ENCODE results near the gene FTO. TPM values are rescaled to one million over a fixed set of nuclear protein-coding genes. Genes with fewer than 3 reads are reported as not detected.

FTO gene
- total and polyA plus RNA-seq, 2 donors from 2014 or later = 22.3 to 116 TPM

GRCh38 chr16:54009464-54010176 lies 305.7 kb downstream of the FTO start:
- H3K4me3 ChIP-seq (ENCODE audit: low read length in 3 of 3) = no peak overlapping the region
- H3K36me3 ChIP-seq (ENCODE audit: control insufficient read depth in 2 of 3, insufficient read depth in 3 of 3, low read length in 3 of 3) = no peaks in the 10 kb centered on the region
- H3K4me1 ChIP-seq (ENCODE audit: control insufficient read depth in 2 of 3, insufficient read depth in 2 of 3, low read depth in 1 of 3, low read length in 3 of 3) = no peaks in the 10 kb centered on the region
- FAIRE-seq (no peak), DNase-seq (no peak)
- peaks cover 0 to 5% (median 0%) of the 10 kb centered on the region in 3 donors for H3K9me3 ChIP-seq (ENCODE audit: control insufficient read depth in 2 of 3, insufficient read depth in 1 of 3, low read length in 3 of 3)
- no peak overlapping the region for H3K27ac ChIP-seq (ENCODE audit: low read depth in 2 of 2, low read length in 2 of 2)
- no peak for TF ChIP-seq CTCF (IDR thresholded peaks at IDR 0.05; ENCODE audit: borderline replicate concordance, extremely low read depth, insufficient read depth)
- intact Hi-C loops (cut with DNase I) = no loop called here
- H3K27me3 ChIP-seq (ENCODE audit: control insufficient read depth, insufficient read depth, low read length) = no peaks in the 10 kb centered on the region
- H3K9ac ChIP-seq (ENCODE audit: low read length in 3 of 3) = no peak overlapping the region

GRCh38 chr16:54015147-54015546 lies 311.2 kb downstream of the FTO start:
- no peaks in the 10 kb centered on the region for H3K36me3 ChIP-seq (ENCODE audit: control insufficient read depth in 2 of 3, insufficient read depth in 3 of 3, low read length in 3 of 3)
- H3K4me3 ChIP-seq (ENCODE audit: low read length in 3 of 3) = no peak overlapping the region
- H3K9ac ChIP-seq (ENCODE audit: low read length in 3 of 3) = no peak overlapping the region
- TF ChIP-seq CTCF (IDR thresholded peaks at IDR 0.05; ENCODE audit: borderline replicate concordance, extremely low read depth, insufficient read depth) = no peak
- intact Hi-C loops (cut with DNase I) = no loop called here
- H3K27ac ChIP-seq (ENCODE audit: low read depth in 2 of 2, low read length in 2 of 2) = no peak overlapping the region
- DNase-seq (no peak), FAIRE-seq (no peak)
- no peaks in the 10 kb centered on the region for H3K4me1 ChIP-seq (ENCODE audit: control insufficient read depth in 2 of 3, insufficient read depth in 2 of 3, low read depth in 1 of 3, low read length in 3 of 3)
- no peaks in the 10 kb centered on the region for H3K27me3 ChIP-seq (ENCODE audit: control insufficient read depth, insufficient read depth, low read length)
- H3K9me3 ChIP-seq (ENCODE audit: control insufficient read depth in 2 of 3, insufficient read depth in 1 of 3, low read length in 3 of 3) = peaks cover 0 to 5% (median 0%) of the 10 kb centered on the region in 3 donors

GRCh38 chr16:54022362-54022761 lies 318.4 kb downstream of the FTO start:
- no peak overlapping the region for H3K9ac ChIP-seq (ENCODE audit: low read length in 3 of 3)
- H3K9me3 ChIP-seq (ENCODE audit: control insufficient read depth in 2 of 3, insufficient read depth in 1 of 3, low read length in 3 of 3) = no peaks in the 10 kb centered on the region
- TF ChIP-seq CTCF (IDR thresholded peaks at IDR 0.05; ENCODE audit: borderline replicate concordance, extremely low read depth, insufficient read depth) = no peak
- no peak for FAIRE-seq
- peak in 2 of 5 donors; percentile 18 to 31 for DNase-seq
- no peaks in the 10 kb centered on the region for H3K36me3 ChIP-seq (ENCODE audit: control insufficient read depth in 2 of 3, insufficient read depth in 3 of 3, low read length in 3 of 3)
- no peaks in the 10 kb centered on the region for H3K4me1 ChIP-seq (ENCODE audit: control insufficient read depth in 2 of 3, insufficient read depth in 2 of 3, low read depth in 1 of 3, low read length in 3 of 3)
- H3K4me3 ChIP-seq (ENCODE audit: low read length in 3 of 3) = no peak overlapping the region
- intact Hi-C loops (cut with DNase I) = no loop called here
- no peaks in the 10 kb centered on the region for H3K27me3 ChIP-seq (ENCODE audit: control insufficient read depth, insufficient read depth, low read length)
- H3K27ac ChIP-seq (ENCODE audit: low read depth in 2 of 2, low read length in 2 of 2) = no peak overlapping the region

Measured in kidney (tissue), 14 donors.